Measurements from ENCODE around the gene WNK1. TPM values are rescaled to one million over a fixed set of nuclear protein-coding genes. Genes with fewer than 3 reads are reported as not detected.

The WNK1 gene
- total RNA-seq, 1 donor from 2014 or later, result 150 TPM

GRCh38 chr12:818733-819132 is 66.4 kb downstream of the WNK1 start:
- Mint-ChIP-seq H3K27me3 (ENCODE audit: low read depth) (no peaks in the 10 kb centered on the region), H3K27ac (no peak overlapping the region), H3K9me3 (peaks cover 33% of the 10 kb centered on the region), H3K36me3 (peaks cover 48% of the 10 kb centered on the region), H3K4me1 (no peaks in the 10 kb centered on the region), H3K4me3 (no peak overlapping the region)
- DNase-seq (ENCODE audit: low spot score in 2 of 2, unreplicated experiment in 2 of 2), result no peak
- TF ChIP-seq CTCF (IDR thresholded peaks at IDR 0.05; ENCODE audit: unreplicated experiment), result peak; percentile 18

GRCh38 chr12:820336-820735 is 68.0 kb downstream of the WNK1 start:
- Mint-ChIP-seq H3K4me3 (no peak overlapping the region), H3K9me3 (peaks cover 33% of the 10 kb centered on the region), H3K4me1 (no peaks in the 10 kb centered on the region), H3K27ac (no peak overlapping the region), H3K27me3 (ENCODE audit: low read depth) (no peaks in the 10 kb centered on the region), H3K36me3 (peaks cover 44% of the 10 kb centered on the region)
- no peak for DNase-seq (ENCODE audit: low spot score in 2 of 2, unreplicated experiment in 2 of 2)
- no peak for TF ChIP-seq CTCF (IDR thresholded peaks at IDR 0.05; ENCODE audit: unreplicated experiment)

- no peak overlapping the region for H3K27ac Mint-ChIP-seq
- no peaks in the 10 kb centered on the region for H3K4me1 Mint-ChIP-seq
- H3K27me3 Mint-ChIP-seq (ENCODE audit: low read depth), result no peaks in the 10 kb centered on the region
- peaks cover 33% of the 10 kb centered on the region for H3K9me3 Mint-ChIP-seq
- no peak overlapping the region for H3K4me3 Mint-ChIP-seq
- no peak for TF ChIP-seq CTCF (IDR thresholded peaks at IDR 0.05; ENCODE audit: unreplicated experiment)
- H3K36me3 Mint-ChIP-seq, result peaks cover 41% of the 10 kb centered on the region
- no peak for DNase-seq (ENCODE audit: low spot score in 2 of 2, unreplicated experiment in 2 of 2)
Observed at GRCh38 chr12:823028-823698, 70.8 kb downstream of the WNK1 start.

GRCh38 chr12:826331-826730 is 74.0 kb downstream of the WNK1 start:
- Mint-ChIP-seq H3K4me3 (no peak overlapping the region), H3K4me1 (peaks cover 3% of the 10 kb centered on the region)
- TF ChIP-seq CTCF (IDR thresholded peaks at IDR 0.05; ENCODE audit: unreplicated experiment), result no peak

GRCh38 chr12:828726-829395 is 76.5 kb downstream of the WNK1 start:
- Mint-ChIP-seq H3K4me1 (peaks cover 3% of the 10 kb centered on the region), H3K27me3 (ENCODE audit: low read depth) (no peaks in the 10 kb centered on the region), H3K9me3 (no peaks in the 10 kb centered on the region), H3K36me3 (peaks cover 23% of the 10 kb centered on the region), H3K4me3 (no peak overlapping the region), H3K27ac (peak overlapping the region; percentile 7)
- no peak for TF ChIP-seq CTCF (IDR thresholded peaks at IDR 0.05; ENCODE audit: unreplicated experiment)
- no peak for DNase-seq (ENCODE audit: low spot score in 2 of 2, unreplicated experiment in 2 of 2)

More at GRCh38 chr12:826331-826730, 74.0 kb downstream of the WNK1 start:
- H3K27me3 Mint-ChIP-seq (ENCODE audit: low read depth), result no peaks in the 10 kb centered on the region
- peaks cover 38% of the 10 kb centered on the region for H3K36me3 Mint-ChIP-seq
- DNase-seq (ENCODE audit: low spot score in 2 of 2, unreplicated experiment in 2 of 2), result no peak
- peaks cover 17% of the 10 kb centered on the region for H3K9me3 Mint-ChIP-seq
- no peak overlapping the region for H3K27ac Mint-ChIP-seq
